Measurements from ENCODE around the gene C1QTNF1. TPM values are rescaled to one million over a fixed set of nuclear protein-coding genes. Genes with fewer than 3 reads are reported as not detected.

The C1QTNF1 gene
- total and polyA plus RNA-seq, 9 of the 15 experiments (the other 6 are each of a cell fraction or from before 2014, with no cell fraction given) = 0.09 TPM; not detected in 8

DNA sequence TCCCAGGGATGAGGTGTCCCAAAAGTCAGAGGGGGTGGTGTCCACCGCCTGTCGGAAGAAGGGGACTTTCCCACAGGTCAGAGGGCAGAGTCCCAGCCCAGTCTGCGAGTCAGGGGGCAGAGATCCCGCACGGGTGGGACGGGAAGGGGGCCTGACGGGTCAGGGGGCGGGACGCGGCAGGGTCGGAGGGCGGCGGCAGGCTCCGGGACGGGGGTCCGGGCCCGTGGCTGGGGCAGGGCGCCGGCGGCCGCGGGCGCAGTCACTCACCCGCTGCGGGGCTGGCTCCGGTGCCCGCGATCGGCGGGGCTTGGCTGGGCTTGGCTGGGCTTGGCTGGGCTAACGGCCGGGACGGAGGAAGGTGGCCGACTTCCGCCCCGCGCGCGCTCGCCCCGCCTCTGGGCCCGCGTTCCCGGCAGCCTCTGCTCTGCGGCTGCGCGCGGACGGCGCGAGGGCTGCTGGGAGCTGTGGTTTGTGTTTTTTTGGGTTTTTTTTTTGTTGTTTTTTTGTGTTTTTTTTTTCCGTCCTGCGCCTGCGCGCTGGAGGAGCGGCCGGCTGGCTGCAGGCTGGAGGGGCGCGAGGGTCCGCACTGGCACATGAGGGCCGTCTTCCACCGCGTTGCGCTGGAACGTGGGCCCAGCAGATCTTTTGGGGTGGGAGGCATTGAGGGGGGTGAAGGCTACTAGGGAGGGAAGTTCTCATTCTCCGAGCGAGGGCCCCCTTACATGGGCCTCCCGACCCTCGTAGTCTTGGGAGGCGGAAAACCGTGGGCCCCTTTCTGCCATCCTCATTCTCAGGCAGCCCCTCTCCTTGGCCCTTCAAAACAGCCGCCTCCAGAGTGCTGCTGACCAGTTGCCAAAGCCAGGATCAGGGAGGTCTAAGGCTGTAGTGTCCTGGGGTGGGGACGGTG, 14.3 kb upstream of the C1QTNF1 start, which contains the start of gene CANT1 (continued):
- no peak for TF ChIP-seq MYBL2 (IDR thresholded peaks at IDR 0.05; ENCODE audit: low read depth)
- TF ChIP-seq MYBL2 (CRISPR knock-in tag; IDR thresholded peaks at IDR 0.05; ENCODE audit: borderline replicate concordance) = no peak
- TF ChIP-seq, protein P1, sequence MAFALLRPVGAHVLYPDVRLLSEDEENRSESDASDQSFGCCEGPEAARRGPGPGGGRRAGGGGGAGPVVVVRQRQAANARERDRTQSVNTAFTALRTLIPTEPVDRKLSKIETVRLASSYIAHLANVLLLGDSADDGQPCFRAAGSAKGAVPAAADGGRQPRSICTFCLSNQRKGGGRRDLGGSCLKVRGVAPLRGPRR (CRISPR knock-in tag; IDR thresholded peaks at IDR 0.05) = no peak
- no peak for TF ChIP-seq MAFK (IDR thresholded peaks at IDR 0.05; ENCODE audit: low read length)
- TF ChIP-seq, protein P2, sequence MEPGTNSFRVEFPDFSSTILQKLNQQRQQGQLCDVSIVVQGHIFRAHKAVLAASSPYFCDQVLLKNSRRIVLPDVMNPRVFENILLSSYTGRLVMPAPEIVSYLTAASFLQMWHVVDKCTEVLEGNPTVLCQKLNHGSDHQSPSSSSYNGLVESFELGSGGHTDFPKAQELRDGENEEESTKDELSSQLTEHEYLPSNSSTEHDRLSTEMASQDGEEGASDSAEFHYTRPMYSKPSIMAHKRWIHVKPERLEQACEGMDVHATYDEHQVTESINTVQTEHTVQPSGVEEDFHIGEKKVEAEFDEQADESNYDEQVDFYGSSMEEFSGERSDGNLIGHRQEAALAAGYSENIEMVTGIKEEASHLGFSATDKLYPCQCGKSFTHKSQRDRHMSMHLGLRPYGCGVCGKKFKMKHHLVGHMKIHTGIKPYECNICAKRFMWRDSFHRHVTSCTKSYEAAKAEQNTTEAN (CRISPR knock-in tag; IDR thresholded peaks at IDR 0.05) = no peak
- no peak for TF ChIP-seq SRSF9 (IDR thresholded peaks at IDR 0.05; ENCODE audit: borderline replicate concordance, low read depth, low read length)
- TF ChIP-seq, protein P3, sequence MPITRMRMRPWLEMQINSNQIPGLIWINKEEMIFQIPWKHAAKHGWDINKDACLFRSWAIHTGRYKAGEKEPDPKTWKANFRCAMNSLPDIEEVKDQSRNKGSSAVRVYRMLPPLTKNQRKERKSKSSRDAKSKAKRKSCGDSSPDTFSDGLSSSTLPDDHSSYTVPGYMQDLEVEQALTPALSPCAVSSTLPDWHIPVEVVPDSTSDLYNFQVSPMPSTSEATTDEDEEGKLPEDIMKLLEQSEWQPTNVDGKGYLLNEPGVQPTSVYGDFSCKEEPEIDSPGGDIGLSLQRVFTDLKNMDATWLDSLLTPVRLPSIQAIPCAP (CRISPR knock-in tag; IDR thresholded peaks at IDR 0.05; ENCODE audit: borderline replicate concordance) = no peak
- TF ChIP-seq ZNF224 (CRISPR knock-in tag; IDR thresholded peaks at IDR 0.05) = no peak
- TF ChIP-seq KDM5B (IDR thresholded peaks at IDR 0.05; ENCODE audit: insufficient replicate concordance, low read depth, low read length) = no peak
- TF ChIP-seq NR2C2 (CRISPR knock-in tag; IDR thresholded peaks at IDR 0.05) = no peak
- peak; percentile 94 for TF ChIP-seq NR2C2 (tag; IDR thresholded peaks at IDR 0.05)
- TF ChIP-seq, protein P4, sequence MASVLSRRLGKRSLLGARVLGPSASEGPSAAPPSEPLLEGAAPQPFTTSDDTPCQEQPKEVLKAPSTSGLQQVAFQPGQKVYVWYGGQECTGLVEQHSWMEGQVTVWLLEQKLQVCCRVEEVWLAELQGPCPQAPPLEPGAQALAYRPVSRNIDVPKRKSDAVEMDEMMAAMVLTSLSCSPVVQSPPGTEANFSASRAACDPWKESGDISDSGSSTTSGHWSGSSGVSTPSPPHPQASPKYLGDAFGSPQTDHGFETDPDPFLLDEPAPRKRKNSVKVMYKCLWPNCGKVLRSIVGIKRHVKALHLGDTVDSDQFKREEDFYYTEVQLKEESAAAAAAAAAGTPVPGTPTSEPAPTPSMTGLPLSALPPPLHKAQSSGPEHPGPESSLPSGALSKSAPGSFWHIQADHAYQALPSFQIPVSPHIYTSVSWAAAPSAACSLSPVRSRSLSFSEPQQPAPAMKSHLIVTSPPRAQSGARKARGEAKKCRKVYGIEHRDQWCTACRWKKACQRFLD (CRISPR knock-in tag; IDR thresholded peaks at IDR 0.05) = no peak
- TF ChIP-seq, protein P5, sequence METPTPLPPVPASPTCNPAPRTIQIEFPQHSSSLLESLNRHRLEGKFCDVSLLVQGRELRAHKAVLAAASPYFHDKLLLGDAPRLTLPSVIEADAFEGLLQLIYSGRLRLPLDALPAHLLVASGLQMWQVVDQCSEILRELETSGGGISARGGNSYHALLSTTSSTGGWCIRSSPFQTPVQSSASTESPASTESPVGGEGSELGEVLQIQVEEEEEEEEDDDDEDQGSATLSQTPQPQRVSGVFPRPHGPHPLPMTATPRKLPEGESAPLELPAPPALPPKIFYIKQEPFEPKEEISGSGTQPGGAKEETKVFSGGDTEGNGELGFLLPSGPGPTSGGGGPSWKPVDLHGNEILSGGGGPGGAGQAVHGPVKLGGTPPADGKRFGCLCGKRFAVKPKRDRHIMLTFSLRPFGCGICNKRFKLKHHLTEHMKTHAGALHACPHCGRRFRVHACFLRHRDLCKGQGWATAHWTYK (CRISPR knock-in tag; IDR thresholded peaks at IDR 0.05) = peak; percentile 41; the same call in 1 of the 2 replicates
- TF ChIP-seq RNF2 (IDR thresholded peaks at IDR 0.05) = no peak
- TF ChIP-seq PTBP1 (IDR thresholded peaks at IDR 0.05; ENCODE audit: low read depth, low read length) = no peak
- TF ChIP-seq, protein P6, sequence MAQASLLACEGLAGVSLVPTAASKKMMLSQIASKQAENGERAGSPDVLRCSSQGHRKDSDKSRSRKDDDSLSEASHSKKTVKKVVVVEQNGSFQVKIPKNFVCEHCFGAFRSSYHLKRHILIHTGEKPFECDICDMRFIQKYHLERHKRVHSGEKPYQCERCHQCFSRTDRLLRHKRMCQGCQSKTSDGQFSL (CRISPR knock-in tag; IDR thresholded peaks at IDR 0.05) = 0 out of 2 replicates have a peak, but pooled peaks have one; percentile 41
- TF ChIP-seq, protein P6 (tag; IDR thresholded peaks at IDR 0.05) = no peak
- TF ChIP-seq HNRNPH1 (optimal IDR thresholded peaks at IDR 0.05; ENCODE audit: low read depth, low read length) = no peak
- no peak for TF ChIP-seq DNMT1 (IDR thresholded peaks at IDR 0.05)

Data from K562 (cell line).